Heart left ventricle (tissue), 13 donors: ENCODE measurements around the gene STXBP5.

ENCODE experiments used
- CTCF ChIP-seq, 12 donors: fragments of 200-600 bp; sonication (generic) in 4 of 12; IDR thresholded peaks; one replicate each; pipeline versions ENCODE4 v1.5.0 to v1.8.0; 2018 to 2022; ENCODE audit warnings: antibody characterized with exemption in 12 of 12, mild to moderate bottlenecking in 5 of 12
- POLR2A ChIP-seq, 2 donors: fragments of 450-650 bp; IDR thresholded peaks; one replicate each; pipeline ENCODE4 v1.6.1; 2017; ENCODE audit warnings: antibody characterized with exemption in 2 of 2, mild to moderate bottlenecking in 2 of 2, moderate library complexity in 2 of 2
- donor health status: ischemic (EF 13 %, LVEDD 7.1; RV severe dilation, severe dysfunction).
- donor health status: DM: no; HTN: yes; CAD: no.
- donor health status: DM: no; HTN: no; CAD: no.
- donor health status: ischemic (EF 25% LVEDD 6.9; RV normal size, moderate dysfunction).
- donor health status: ischemic (EF 25% LVEDD 5.7; RV mildly dilated, moderate dysfunction).
- donor health status: ischemic (EF 35%, LVEDD 5.7; RV mildly dilated, moderate dysfunction).
- donor health status: nonischemic (EF 11% LVEDD 7.7; RV severe dilation, severe dysfunction).
- donor health status: DM: yes; HTN: yes; CAD: no.
- donor health status: PGD.
- donor health status: ischemic (EF 29% LVEDD 5.4; RV normal size, mild dysfunction).
- donor health status: nonischemic (EF 23%, LVEDD 6.1; RV moderate dilation, normal function).

- peak; percentile 40 to 71 (median 56) for TF ChIP-seq CTCF (IDR thresholded peaks at IDR 0.05)
- no peak for TF ChIP-seq POLR2A (IDR thresholded peaks at IDR 0.05)
These were observed 81.1 kb downstream of the STXBP5 start for GRCh38 chr6:147285087-147285855.
